Activated naive CD4-positive, alpha-beta T cell treated with anti-CD3 and anti-CD28 coated beads for 36 hours (primary cell): ENCODE results near the gene SEMA4A. TPM values are rescaled to one million over a fixed set of nuclear protein-coding genes. Genes with fewer than 3 reads are reported as not detected.
"Not testable (repeated sequence)": the region's sequence is repeated elsewhere in the genome, so short reads cannot be mapped to it uniquely, and the experiment has no call there.

Experiments used
- CTCF ChIA-PET: fragments of 350-600 bp; sonication (Branson Sonifier 250); formaldehyde crosslinking; loops from one replicate; lab custom pipeline; 2021; ENCODE audit warnings: antibody characterized with exemption; lab: Charles Lee
- DNase-seq: peaks from one replicate; pipeline ENCODE4 v3.0.0-alpha.2; 2020
- H3K27ac Mint-ChIP-seq: one replicate; pipeline ENCODE4 v1.8.0; 2021; ENCODE audit warnings: mild to moderate bottlenecking, mixed read lengths
- H3K27me3 Mint-ChIP-seq: one replicate; pipeline ENCODE4 v1.8.0; 2021; ENCODE audit warnings: low read depth, mixed read lengths
- H3K36me3 Mint-ChIP-seq: one replicate; pipeline ENCODE4 v1.8.0; 2021; ENCODE audit warnings: low read depth, mixed read lengths
- H3K4me1 Mint-ChIP-seq: one replicate; pipeline ENCODE4 v1.8.0; 2021; ENCODE audit warnings: low read depth, mixed read lengths
- H3K4me3 Mint-ChIP-seq: one replicate; pipeline ENCODE4 v1.8.0; 2021; ENCODE audit warnings: mild to moderate bottlenecking, moderate library complexity, mixed read lengths
- H3K9me3 Mint-ChIP-seq: one replicate; pipeline ENCODE4 v1.8.0; 2021; ENCODE audit warnings: mixed read lengths
- intact Hi-C: fragments of 100-400 bp; cut with micrococcal nuclease; formaldehyde crosslinking; loops from one replicate; pipeline ENCODE4 v1.15.1; 2023
- total RNA-seq, 2 experiments: library from RNA; stranded (reverse); gene quantifications; one replicate each; pipeline ENCODE4 v1.2.3, GENCODE V29; 2021

SEMA4A gene
- total RNA-seq, 2 experiments from 2014 or later = 17.4 to 17.5 TPM

DNA sequence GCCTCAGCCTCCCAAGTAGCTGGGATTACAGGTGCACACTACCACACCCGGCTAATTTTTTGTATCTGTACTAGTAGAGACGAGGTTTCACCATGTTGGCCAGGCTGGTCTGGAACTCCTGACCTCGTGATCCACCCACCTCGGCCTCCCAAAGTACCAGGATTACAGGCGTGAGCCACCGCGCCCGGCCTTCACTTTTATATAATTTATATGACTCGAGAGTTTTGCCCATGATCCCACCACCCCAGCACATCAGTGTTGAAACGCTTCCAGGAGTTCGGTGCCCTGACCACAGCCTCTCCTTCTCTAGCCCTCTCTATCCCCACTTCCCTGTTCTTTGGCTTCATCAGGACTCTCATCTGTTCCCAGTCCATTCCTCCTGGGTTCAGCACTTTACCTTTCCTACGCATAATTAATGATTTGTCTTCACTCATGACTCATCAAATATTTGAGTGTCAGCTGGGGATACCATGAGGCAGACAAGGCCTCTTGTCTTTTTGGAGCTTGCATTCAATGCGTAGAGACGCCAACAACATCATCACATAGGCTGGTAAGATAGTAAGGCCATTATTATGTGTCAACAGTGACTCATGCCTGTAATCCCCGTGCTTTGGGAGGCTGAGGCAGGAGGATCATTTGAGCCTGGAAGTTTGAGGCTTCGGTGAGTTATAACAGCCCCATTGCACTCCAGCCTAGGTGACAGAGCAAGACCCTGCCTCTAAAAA lies 60.8 kb downstream of the SEMA4A start:
- peaks cover 1% of the 10 kb centered on the region for H3K9me3 Mint-ChIP-seq
- CTCF ChIA-PET = interaction anchor here (0.6 to 6.7 kb wide), 6 partner anchors 11 to 1068 kb away, joined by 3 to 54 read pairs (median 5); partner anchors contain the start of gene SLC25A44
- H3K36me3 Mint-ChIP-seq = peaks cover 59% of the 10 kb centered on the region
- peak overlapping the region; percentile 97 for H3K27ac Mint-ChIP-seq
- peak overlapping the region; percentile 79 for H3K4me3 Mint-ChIP-seq
- intact Hi-C loops = loop anchor here (5.0 kb wide), 1 partner anchor 237 kb away; the partner anchor contains the start of gene ARHGEF2
- DNase-seq = peak; percentile 74
- H3K27me3 Mint-ChIP-seq = no peaks in the 10 kb centered on the region
- peaks cover 51% of the 10 kb centered on the region for H3K4me1 Mint-ChIP-seq

- CTCF ChIA-PET = not testable (repeated sequence)
Observed at GRCh38 chr1:156216361-156217086, 63.1 kb downstream of the SEMA4A start.

DNA sequence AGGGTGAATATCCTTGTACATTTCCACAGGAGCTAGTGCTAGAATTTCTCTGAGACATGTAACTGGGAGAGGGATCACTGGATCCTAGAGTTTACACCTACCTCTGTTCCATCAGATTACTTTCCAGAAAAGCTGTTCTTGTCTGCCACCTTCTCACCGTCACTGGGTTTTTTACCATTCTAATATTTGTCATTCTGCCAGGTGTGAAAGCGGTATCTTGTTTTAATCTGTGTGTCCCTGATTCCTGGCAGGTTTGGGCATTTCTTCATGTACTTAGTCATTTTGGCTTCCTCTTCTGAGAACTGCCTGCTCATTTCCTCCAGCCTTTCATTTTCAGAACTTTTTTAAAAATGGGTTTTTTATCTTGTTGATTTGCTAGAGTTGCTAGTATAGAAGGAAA lies 64.5 kb downstream of the SEMA4A start:
- H3K9me3 Mint-ChIP-seq = peaks cover 3% of the 10 kb centered on the region
- peaks cover 69% of the 10 kb centered on the region for H3K36me3 Mint-ChIP-seq
- peak; percentile 79 for DNase-seq
- peak overlapping the region; percentile 100 for H3K27ac Mint-ChIP-seq
- no peaks in the 10 kb centered on the region for H3K27me3 Mint-ChIP-seq
- peaks cover 72% of the 10 kb centered on the region for H3K4me1 Mint-ChIP-seq
- peak overlapping the region; percentile 65 for H3K4me3 Mint-ChIP-seq
- CTCF ChIA-PET = interaction anchor here (0.7 to 1.3 kb wide), 9 partner anchors 8 to 118 kb away, joined by 3 to 8 read pairs (median 4); partner anchors contain the start of gene SLC25A44
- intact Hi-C loops = loop anchor here (1.0 kb wide), 7 partner anchors 8 to 121 kb away; partner anchors contain the start of gene SLC25A44

More at GRCh38 chr1:156216361-156217086, 63.1 kb downstream of the SEMA4A start:
- intact Hi-C loops, H3K4me3 Mint-ChIP-seq, H3K27me3 Mint-ChIP-seq, DNase-seq, H3K9me3 Mint-ChIP-seq: not testable (repeated sequence)
- H3K27ac Mint-ChIP-seq = peak overlapping the region; percentile 100
- peaks cover 66% of the 10 kb centered on the region for H3K36me3 Mint-ChIP-seq
- H3K4me1 Mint-ChIP-seq = peaks cover 71% of the 10 kb centered on the region

DNA sequence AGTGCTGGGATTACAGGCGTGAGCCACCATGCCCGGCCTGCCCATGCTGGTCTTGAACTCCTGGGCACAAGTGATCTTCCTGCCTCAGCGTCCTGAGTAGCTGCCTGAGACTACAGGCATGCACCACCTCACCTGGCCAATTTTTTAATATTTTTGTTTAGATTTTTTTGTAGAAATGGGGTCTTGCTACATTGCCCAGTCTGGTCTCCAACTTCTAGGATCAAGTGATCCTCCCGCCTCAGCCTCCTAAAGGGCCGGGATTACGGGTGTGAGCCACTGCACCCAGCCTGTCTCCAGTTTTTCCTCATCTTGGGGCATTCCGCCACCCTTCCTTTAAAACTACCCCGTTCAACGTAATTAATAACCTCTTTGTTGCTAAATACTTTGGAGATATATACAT lies 66.8 kb downstream of the SEMA4A start:
- CTCF ChIA-PET = interaction anchor here (8.7 kb wide), 1 partner anchor 74 kb away, joined by 244 read pairs; no protein-coding TSS in a partner anchor
- Mint-ChIP-seq H3K4me1 (peaks cover 82% of the 10 kb centered on the region), H3K9me3 (peaks cover 3% of the 10 kb centered on the region), H3K27me3 (no peaks in the 10 kb centered on the region), H3K27ac (peak overlapping the region; percentile 100), H3K4me3 (peak overlapping the region; percentile 13), H3K36me3 (peaks cover 61% of the 10 kb centered on the region)
- intact Hi-C loops = loop anchor here (10.0 kb wide), 1 partner anchor 275 kb away; the partner anchor contains the start of gene RXFP4
- DNase-seq = no peak

DNA sequence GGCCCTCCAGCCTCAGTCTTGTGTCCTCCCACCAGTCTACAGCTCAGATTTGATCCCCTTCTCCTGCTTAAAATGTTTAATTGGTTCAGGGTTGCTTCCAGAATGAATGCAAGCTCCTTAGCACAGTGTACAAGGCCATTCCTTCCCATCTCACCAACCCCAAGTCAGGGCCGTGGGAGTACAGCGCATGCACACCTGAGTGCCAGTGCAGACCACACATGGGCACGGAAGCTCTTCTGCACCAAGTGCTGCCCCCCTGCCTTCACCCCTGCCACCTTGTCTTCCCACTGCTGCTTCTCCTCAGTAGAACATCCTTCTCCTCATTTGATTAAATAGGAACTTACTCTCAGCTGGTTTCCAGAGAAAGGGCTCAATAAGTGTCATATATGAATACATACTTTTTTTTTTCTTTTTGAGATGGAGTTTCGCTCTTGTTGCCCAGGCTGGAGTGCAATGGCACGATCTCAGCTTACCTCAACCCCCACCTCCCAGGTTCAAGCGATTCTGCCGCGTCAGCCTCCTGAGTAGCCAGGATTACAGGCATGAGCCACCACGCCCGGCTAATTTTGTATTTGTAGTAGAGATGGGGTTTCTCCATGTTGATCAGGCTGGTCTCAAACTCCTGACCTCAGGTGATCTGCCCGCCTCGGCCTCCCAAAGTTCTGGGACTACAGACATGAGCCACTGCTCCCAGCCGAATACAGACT lies 68.8 kb downstream of the SEMA4A start:
- peak overlapping the region; percentile 82 for H3K4me3 Mint-ChIP-seq
- CTCF ChIA-PET = interaction anchor here (0.9 to 8.7 kb wide), 4 partner anchors 9 to 125 kb away, joined by 3 to 244 read pairs (median 4); partner anchors contain the start of genes PMF1 and SMG5
- H3K27ac Mint-ChIP-seq = peak overlapping the region; percentile 100
- peaks cover 63% of the 10 kb centered on the region for H3K36me3 Mint-ChIP-seq
- DNase-seq = no peak
- peaks cover 85% of the 10 kb centered on the region for H3K4me1 Mint-ChIP-seq
- peaks cover 3% of the 10 kb centered on the region for H3K9me3 Mint-ChIP-seq
- intact Hi-C loops = loop anchor here (10.0 kb wide), 1 partner anchor 277 kb away; the partner anchor contains the start of gene RXFP4
- no peaks in the 10 kb centered on the region for H3K27me3 Mint-ChIP-seq

DNA sequence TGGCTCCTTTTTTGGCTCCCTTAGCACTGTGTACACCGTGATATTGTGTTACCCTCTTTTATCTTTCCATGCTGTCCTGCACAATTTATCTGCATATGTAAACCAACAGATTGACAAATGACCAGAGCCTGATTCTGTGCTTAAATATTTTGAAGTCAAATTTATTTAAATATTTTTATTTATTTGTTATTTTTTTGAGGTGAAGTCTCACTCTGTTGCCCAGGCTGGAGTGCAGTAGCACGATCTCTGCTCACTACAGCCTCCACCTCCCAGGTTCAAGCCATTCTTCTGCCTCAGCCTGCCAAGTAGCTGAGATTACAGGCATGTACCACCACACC lies 72.3 kb downstream of the SEMA4A start:
- peak overlapping the region; percentile 45 for H3K4me3 Mint-ChIP-seq
- H3K36me3 Mint-ChIP-seq = peaks cover 60% of the 10 kb centered on the region

GRCh38 chr1:156226116-156226538 lies 72.7 kb downstream of the SEMA4A start:
- Mint-ChIP-seq H3K4me3 (no peak overlapping the region), H3K27me3 (no peaks in the 10 kb centered on the region), H3K36me3 (peaks cover 57% of the 10 kb centered on the region)

More for the DNA sequence above, 72.3 kb downstream of the SEMA4A start:
- CTCF ChIA-PET = interaction anchor here (0.7 to 8.7 kb wide), 20 partner anchors 8 to 146 kb away, joined by 3 to 244 read pairs (median 6); partner anchors contain the start of genes PMF1, SLC25A44 and SMG5
- Mint-ChIP-seq H3K27ac (peak overlapping the region; percentile 100), H3K27me3 (no peaks in the 10 kb centered on the region), H3K4me1 (peaks cover 62% of the 10 kb centered on the region), H3K9me3 (no peaks in the 10 kb centered on the region)
- intact Hi-C loops = loop anchor here (1.0 to 10.0 kb wide), 8 partner anchors 7 to 281 kb away; partner anchors contain the start of genes RXFP4, SMG5 and TMEM79
- no peak for DNase-seq

GRCh38 chr1:156226782-156227181 lies 73.4 kb downstream of the SEMA4A start:
- Mint-ChIP-seq H3K36me3 (peaks cover 55% of the 10 kb centered on the region), H3K9me3 (no peaks in the 10 kb centered on the region), H3K4me1 (peaks cover 52% of the 10 kb centered on the region), H3K27ac (peak overlapping the region; percentile 100), H3K4me3 (no peak overlapping the region), H3K27me3 (no peaks in the 10 kb centered on the region)
- intact Hi-C loops = loop anchor here (1.0 to 10.0 kb wide), 5 partner anchors 8 to 282 kb away; partner anchors contain the start of genes RXFP4, SMG5 and TMEM79
- CTCF ChIA-PET = interaction anchor here (0.7 to 8.7 kb wide), 9 partner anchors 9 to 97 kb away, joined by 3 to 244 read pairs (median 10); partner anchors contain the start of genes PMF1, SLC25A44 and SMG5
- DNase-seq = no peak

More at GRCh38 chr1:156226116-156226538, 72.7 kb downstream of the SEMA4A start:
- Mint-ChIP-seq H3K27ac (peak overlapping the region; percentile 100), H3K9me3 (no peaks in the 10 kb centered on the region), H3K4me1 (peaks cover 59% of the 10 kb centered on the region)
- intact Hi-C loops = loop anchor here (1.0 to 10.0 kb wide), 5 partner anchors 8 to 281 kb away; partner anchors contain the start of genes RXFP4, SMG5 and TMEM79
- CTCF ChIA-PET = interaction anchor here (0.7 to 8.7 kb wide), 14 partner anchors 8 to 130 kb away, joined by 3 to 244 read pairs (median 6); partner anchors contain the start of genes PMF1, SLC25A44 and SMG5
- peak; percentile 59 for DNase-seq

Other genes starting within 250 kb of the SEMA4A start
- 10 to 100 TPM; 17.1 to 21.3 TPM for gene RIT1, start 242.2 kb upstream of the SEMA4A start, total RNA-seq
- 10 to 100 TPM; 82.3 to 87.2 TPM for gene KHDC4, start 219.2 kb upstream of the SEMA4A start, total RNA-seq
- gene RXFP4, start 211.9 kb upstream of the SEMA4A start, total RNA-seq = under 1 TPM in 1 of 2 experiments, not detected in 1; 0.29 TPM
- 100 to 1,000 TPM; 154 to 159 TPM for gene ARHGEF2, start 175.0 kb upstream of the SEMA4A start, total RNA-seq
- 100 to 1,000 TPM; 141 to 142 TPM for gene SSR2, start 132.6 kb upstream of the SEMA4A start, total RNA-seq
- gene UBQLN4, start 99.8 kb upstream of the SEMA4A start, total RNA-seq = 10 to 100 TPM; 27.1 to 27.4 TPM
- 10 to 100 TPM; 54.9 to 55.9 TPM for gene LAMTOR2, start 98.8 kb upstream of the SEMA4A start, total RNA-seq
- 1 to 10 TPM; 1.3 TPM for gene RAB25, start 92.4 kb upstream of the SEMA4A start, total RNA-seq
- gene MEX3A, start 71.1 kb upstream of the SEMA4A start, total RNA-seq = under 1 TPM; 0.22 to 0.36 TPM
- gene LMNA, start 38.9 kb upstream of the SEMA4A start, total RNA-seq = 10 to 100 TPM; 62.1 to 62.6 TPM
- 10 to 100 TPM; 69.1 to 73.5 TPM for gene SLC25A44, start 40.5 kb downstream of the SEMA4A start, total RNA-seq
- 100 to 1,000 TPM; 135 TPM for gene PMF1, start 59.4 kb downstream of the SEMA4A start, total RNA-seq
- 1 to 10 TPM; 3.4 to 4.0 TPM for gene BGLAP, start 88.6 kb downstream of the SEMA4A start, total RNA-seq
- 1 to 10 TPM; 3.7 to 4.2 TPM for gene PAQR6, start 94.5 kb downstream of the SEMA4A start, total RNA-seq
- gene SMG5, start 129.2 kb downstream of the SEMA4A start, total RNA-seq = 10 to 100 TPM; 77.1 to 83.4 TPM
- 1 to 10 TPM; 9.1 to 9.5 TPM for gene TMEM79, start 130.7 kb downstream of the SEMA4A start, total RNA-seq
- gene GLMP, start 142.1 kb downstream of the SEMA4A start, total RNA-seq = 10 to 100 TPM in 1 of 2 experiments, 1 to 10 TPM in 1; 10.0 to 10.1 TPM
- not detected for gene VHLL, start 145.7 kb downstream of the SEMA4A start, total RNA-seq
- gene CCT3, start 184.7 kb downstream of the SEMA4A start, total RNA-seq = 100 to 1,000 TPM; 332 to 349 TPM
- under 1 TPM in 1 of 2 experiments, not detected in 1; 0.57 TPM for gene TSACC, start 184.9 kb downstream of the SEMA4A start, total RNA-seq
- gene RHBG, start 215.6 kb downstream of the SEMA4A start, total RNA-seq = not detected